HepG2 (cell line): ENCODE measurements around the gene NEURL2. TPM values are rescaled to one million over a fixed set of nuclear protein-coding genes. Genes with fewer than 3 reads are reported as not detected.

Experiments used
- AGO2 ChIP-seq: fragments of 200-400 bp; formaldehyde crosslinking; optimal IDR thresholded peaks from 2 replicates; pipeline ENCODE3; 2017; ENCODE audit warnings: mild to moderate bottlenecking, low read depth, low read length, moderate library complexity
- BORCS8-MEF2B ChIP-seq: sonication (generic); formaldehyde crosslinking; IDR thresholded peaks from 2 replicates; pipeline ENCODE4 v1.8.0; 2022; ENCODE audit warnings: mild to moderate bottlenecking, missing genetic modification reagents
- ETS1 ChIP-seq: sonication (generic); formaldehyde crosslinking; IDR thresholded peaks from 2 replicates; pipeline ENCODE4 v1.4.0; 2020; ENCODE audit warnings: missing genetic modification reagents
- GABPB1 ChIP-seq: IDR thresholded peaks from 2 replicates; pipeline ENCODE4 v1.6.1; 2016; ENCODE audit warnings: mild to moderate bottlenecking, missing genetic modification reagents, moderate library complexity, missing compliant biosample characterization
- GMEB1 ChIP-seq: sonication (generic); formaldehyde crosslinking; IDR thresholded peaks from 2 replicates; pipeline ENCODE4 v1.5.1; 2020; ENCODE audit warnings: missing genetic modification reagents, mild to moderate bottlenecking, borderline replicate concordance
- JARID2 ChIP-seq: sonication (generic); formaldehyde crosslinking; IDR thresholded peaks from 2 replicates; pipeline ENCODE4 v1.8.1; 2023; ENCODE audit warnings: missing genetic modification reagents, inconsistent platforms; ENCODE audit not compliant: insufficient replicate concordance
- KDM4B ChIP-seq: sonication (generic); formaldehyde crosslinking; IDR thresholded peaks from 2 replicates; pipeline ENCODE4 v1.4.0; 2020; ENCODE audit warnings: missing genetic modification reagents
- NR1H2 ChIP-seq: sonication (generic); formaldehyde crosslinking; IDR thresholded peaks from 2 replicates; pipeline ENCODE4 v1.8.1; 2022; ENCODE audit warnings: low read depth, missing genetic modification reagents, borderline replicate concordance
- RELA ChIP-seq: sonication (generic); formaldehyde crosslinking; IDR thresholded peaks from 2 replicates; pipeline ENCODE4 v1.4.0; 2020; ENCODE audit warnings: missing genetic modification reagents
- SAP130 ChIP-seq: IDR thresholded peaks from 2 replicates; pipeline ENCODE4 v1.6.1; 2016; ENCODE audit warnings: low read depth
- SNRNP70 ChIP-seq: fragments of 200-400 bp; formaldehyde crosslinking; IDR thresholded peaks from 2 replicates; pipeline ENCODE4 v1.6.1; 2017; ENCODE audit warnings: mild to moderate bottlenecking, low read depth, low read length, moderate library complexity
- SOX5 ChIP-seq: IDR thresholded peaks from 2 replicates; pipeline ENCODE4 v1.6.1; 2016; ENCODE audit warnings: borderline replicate concordance
- ZNF230 ChIP-seq: sonication (generic); formaldehyde crosslinking; IDR thresholded peaks from 2 replicates; pipeline ENCODE4 v1.4.0; 2020; ENCODE audit warnings: mild to moderate bottlenecking, missing genetic modification reagents
- ZNF232 ChIP-seq: sonication (generic); formaldehyde crosslinking; IDR thresholded peaks from 2 replicates; pipeline ENCODE4 v1.4.0; 2020; ENCODE audit warnings: missing genetic modification reagents, borderline replicate concordance
- ZNF280D ChIP-seq: sonication (generic); formaldehyde crosslinking; IDR thresholded peaks from 2 replicates; pipeline ENCODE4 v1.5.1; 2020; ENCODE audit warnings: mild to moderate bottlenecking, missing genetic modification reagents
- ZNF383 ChIP-seq: sonication (generic); formaldehyde crosslinking; IDR thresholded peaks from 2 replicates; pipeline ENCODE4 v1.4.0; 2020; ENCODE audit warnings: missing genetic modification reagents, mild to moderate bottlenecking, borderline replicate concordance
- ZNF546 ChIP-seq: sonication (generic); formaldehyde crosslinking; conservative IDR thresholded peaks from 2 replicates; pipeline ENCODE4 v1.8.1; 2023; ENCODE audit warnings: mild to moderate bottlenecking, missing genetic modification reagents
- ZNF687 ChIP-seq: sonication (generic); formaldehyde crosslinking; IDR thresholded peaks from 2 replicates; pipeline ENCODE4 v1.5.1; 2020; ENCODE audit warnings: mild to moderate bottlenecking, missing genetic modification reagents, moderate library complexity
- ZNF792 ChIP-seq: IDR thresholded peaks from 2 replicates; pipeline ENCODE4 v1.6.1; 2016
- polyA plus RNA-seq, 8 experiments: library from polyadenylated mRNA; depleted of rRNA in 3 of 8; stranded (reverse) in 7 of 8; unstranded in 1 of 8; fragments of >200 nt; fragmentation: Illumina TruSeq in 4 of 8; extraction: Trizol in 4 of 8; gene quantifications; 2 replicates each; pipeline versions ENCODE4 v1.2.1 to v1.2.3, GENCODE V29; 2011 to 2016; ENCODE audit warnings: low read depth in 4 of 8, missing spikeins in 1 of 8, mixed read lengths in 1 of 8; ENCODE audit not compliant: insufficient read depth in 1 of 8
- total RNA-seq, 5 experiments: library from RNA; depleted of rRNA; stranded (reverse); fragments of >200 nt; fragmentation: Illumina TruSeq; extraction: Trizol; gene quantifications; 2 replicates each; pipeline ENCODE4 v1.2.3, GENCODE V29; 2016; ENCODE audit warnings: low read depth in 1 of 5

Gene NEURL2
- total and polyA plus RNA-seq, 2 of the 13 experiments (the other 11 are each of a cell fraction or from before 2014, with no cell fraction given), result 7.2 to 9.7 TPM

GRCh38 chr20:45934586-45935415 lies 43.8 kb upstream of the NEURL2 start, which contains the start of gene PCIF1 (continued):
- TF ChIP-seq GABPB1 (CRISPR knock-in tag), result peak; percentile 96
- peak; percentile 100 for TF ChIP-seq AGO2
- TF ChIP-seq NR1H2 (CRISPR knock-in tag), result peak; percentile 78
- peak; percentile 79; the same call in 1 of the 2 replicates for TF ChIP-seq BORCS8-MEF2B (CRISPR knock-in tag)
- peak; percentile 46; the same call in 1 of the 2 replicates for TF ChIP-seq SOX5
- TF ChIP-seq ETS1, result peak; percentile 83; the same call in 1 of the 2 replicates
- TF ChIP-seq ZNF546, result peak; percentile 98
- peak; percentile 84 for TF ChIP-seq GMEB1 (CRISPR knock-in tag)
- TF ChIP-seq ZNF792 (CRISPR knock-in tag), result peak; percentile 96
- peak; percentile 88; the same call in 1 of the 2 replicates for TF ChIP-seq RELA (CRISPR knock-in tag)
- TF ChIP-seq ZNF232 (CRISPR knock-in tag), result peak; percentile 95; the same call in 1 of the 2 replicates
- TF ChIP-seq JARID2 (CRISPR knock-in tag), result peak; percentile 99
- peak; percentile 92 for TF ChIP-seq ZNF687
- TF ChIP-seq ZNF383 (CRISPR knock-in tag), result no peak
- TF ChIP-seq SAP130 (CRISPR knock-in tag), result peak; percentile 90; the same call in 1 of the 2 replicates
- TF ChIP-seq SNRNP70, result peak; percentile 93
- peak; percentile 70 for TF ChIP-seq ZNF230 (CRISPR knock-in tag)
- TF ChIP-seq ZNF280D (CRISPR knock-in tag), result 0 out of 2 replicates have a peak, but pooled peaks have one; percentile 62
- peak; percentile 90 for TF ChIP-seq KDM4B (CRISPR knock-in tag)
